B cell (primary cell): ENCODE data around the gene CHD8.

Experiments used
- EZH2 ChIP-seq: IDR thresholded peaks from 2 replicates; pipeline ENCODE4 v1.6.1; 2012; ENCODE audit warnings: borderline replicate concordance, low read depth, mild to moderate bottlenecking, moderate library complexity, low read length; ENCODE audit not compliant: insufficient read depth, poor library complexity, severe bottlenecking
- TF ChIP-seq, protein P1 (sequence below): fragments of 200-600 bp; IDR thresholded peaks from one replicate; pipeline ENCODE4 v1.8.0; 2022; ENCODE audit warnings: antibody characterized with exemption, mild to moderate bottlenecking

DNA sequence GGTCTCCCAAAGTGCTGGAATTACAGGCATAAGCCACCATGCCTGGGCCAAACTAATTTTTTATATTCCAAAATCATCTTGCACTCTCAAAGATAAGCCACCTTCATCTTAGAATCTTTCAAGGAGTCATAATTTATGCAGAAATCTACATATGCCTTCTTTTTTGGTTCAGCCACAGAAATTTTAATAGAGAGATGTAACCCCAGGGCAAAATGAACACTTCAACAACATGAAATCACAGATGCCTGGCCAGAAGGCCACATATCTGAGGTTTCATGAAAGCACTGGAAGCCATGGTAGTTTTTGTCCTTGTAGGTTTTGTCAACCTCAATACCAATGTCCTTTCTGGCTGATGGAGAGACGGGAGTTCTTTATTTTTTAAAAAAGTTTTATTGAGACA, 81.9 kb downstream of the CHD8 start:
- TF ChIP-seq, protein P1, sequence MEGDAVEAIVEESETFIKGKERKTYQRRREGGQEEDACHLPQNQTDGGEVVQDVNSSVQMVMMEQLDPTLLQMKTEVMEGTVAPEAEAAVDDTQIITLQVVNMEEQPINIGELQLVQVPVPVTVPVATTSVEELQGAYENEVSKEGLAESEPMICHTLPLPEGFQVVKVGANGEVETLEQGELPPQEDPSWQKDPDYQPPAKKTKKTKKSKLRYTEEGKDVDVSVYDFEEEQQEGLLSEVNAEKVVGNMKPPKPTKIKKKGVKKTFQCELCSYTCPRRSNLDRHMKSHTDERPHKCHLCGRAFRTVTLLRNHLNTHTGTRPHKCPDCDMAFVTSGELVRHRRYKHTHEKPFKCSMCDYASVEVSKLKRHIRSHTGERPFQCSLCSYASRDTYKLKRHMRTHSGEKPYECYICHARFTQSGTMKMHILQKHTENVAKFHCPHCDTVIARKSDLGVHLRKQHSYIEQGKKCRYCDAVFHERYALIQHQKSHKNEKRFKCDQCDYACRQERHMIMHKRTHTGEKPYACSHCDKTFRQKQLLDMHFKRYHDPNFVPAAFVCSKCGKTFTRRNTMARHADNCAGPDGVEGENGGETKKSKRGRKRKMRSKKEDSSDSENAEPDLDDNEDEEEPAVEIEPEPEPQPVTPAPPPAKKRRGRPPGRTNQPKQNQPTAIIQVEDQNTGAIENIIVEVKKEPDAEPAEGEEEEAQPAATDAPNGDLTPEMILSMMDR = no peak
- TF ChIP-seq EZH2 = no peak
